GM12878 (cell line): ENCODE measurements around the gene C9. TPM values are rescaled to one million over a fixed set of nuclear protein-coding genes. Genes with fewer than 3 reads are reported as not detected.

Experiments
- ATAC-seq: fragments of 200-7000 bp; cut with Tn5 transposase; 3 replicates; pipeline ENCODE4 v1.9.1; 2020; ENCODE audit warnings: mild to moderate bottlenecking, moderate library complexity
- BruUV-seq: library from RNA; stranded (reverse); fragments of 400-500 nt; replicated peaks from 2 replicates; lab custom pipeline; 2021; lab: Mats Ljungman, UMichigan
- CTCF ChIA-PET: fragments of 300-600 bp; sonication (Branson Sonifier 250); formaldehyde crosslinking; extraction: SDS; loops from one replicate; lab custom pipeline; 2021; ENCODE audit warnings: inconsistent platforms; lab: Yijun Ruan, JAX
- POLR2A ChIA-PET: fragments of 350-600 bp; formaldehyde crosslinking; extraction: SDS; loops from one replicate; lab custom pipeline; 2021; ENCODE audit warnings: inconsistent platforms; lab: Charles Lee
- RAD21 ChIA-PET: fragments of 300-600 bp; sonication (Branson Sonifier 250); formaldehyde crosslinking; loops from one replicate; lab custom pipeline; 2023; ENCODE audit warnings: antibody characterized with exemption; ENCODE audit not compliant: unreplicated experiment; lab: Charles Lee
- SMC1A ChIA-PET: fragments of 300-600 bp; sonication (Branson Sonifier 250); formaldehyde crosslinking; loops from one replicate; lab custom pipeline; 2023; ENCODE audit not compliant: unreplicated experiment, uncharacterized antibody; lab: Charles Lee
- DNase-seq: peaks from one replicate; pipeline ENCODE4 v3.0.0-alpha.2; 2011; ENCODE audit warnings: low read depth, low spot score
- FAIRE-seq: peaks from 3 replicates; lab custom pipeline; 2011; peaks lifted over from hg19 to GRCh38; lab: Jason Lieb, UNC
- H2AFZ ChIP-seq: 2 replicates; pipeline ENCODE4 v1.6.0; 2011; ENCODE audit warnings: low read depth, low read length, control low read depth; ENCODE audit not compliant: control insufficient read depth
- H3K27ac ChIP-seq: 2 replicates; pipeline ENCODE4 v1.5.1; 2011; ENCODE audit warnings: control low read depth; ENCODE audit not compliant: control insufficient read depth, insufficient read depth
- H3K27me3 ChIP-seq, 2 experiments: replicated peaks in 1 of 2; 2 replicates each; pipeline versions ENCODE4 v1.6.0 to v1.6.1; 2011; ENCODE audit warnings: low read length in 1 of 2; ENCODE audit not compliant: control insufficient read depth in 2 of 2, insufficient read depth in 2 of 2
- H3K36me3 ChIP-seq, 2 experiments: 2 replicates each; pipeline ENCODE4 v1.5.1; 2011; ENCODE audit warnings: low read length in 1 of 2; ENCODE audit not compliant: control insufficient read depth in 2 of 2, insufficient read depth in 2 of 2
- H3K4me1 ChIP-seq: 2 replicates; pipeline ENCODE4 v1.6.1; 2011; ENCODE audit warnings: mild to moderate bottlenecking, low read length, moderate library complexity, mixed read lengths; ENCODE audit not compliant: control insufficient read depth, insufficient read depth
- H3K4me2 ChIP-seq: 2 replicates; pipeline ENCODE4 v1.6.0; 2011; ENCODE audit warnings: control low read depth; ENCODE audit not compliant: control insufficient read depth, insufficient read depth
- H3K4me3 ChIP-seq: fragments of 200-600 bp; sonication (generic); 2 replicates; pipeline ENCODE4 v1.5.1; 2016
- H3K79me2 ChIP-seq: 2 replicates; pipeline ENCODE4 v1.6.0; 2011; ENCODE audit warnings: low read length; ENCODE audit not compliant: control insufficient read depth, insufficient read depth
- H3K9ac ChIP-seq: 2 replicates; pipeline ENCODE4 v1.8.0; 2011; ENCODE audit warnings: low read length, control low read depth, mixed read lengths; ENCODE audit not compliant: control insufficient read depth, insufficient read depth
- H3K9me3 ChIP-seq: replicated peaks from 3 replicates; pipeline ENCODE4 v1.5.1; 2011; ENCODE audit warnings: mild to moderate bottlenecking, low read length; ENCODE audit not compliant: control insufficient read depth, insufficient read depth
- H4K20me1 ChIP-seq: 2 replicates; pipeline ENCODE4 v1.6.0; 2011; ENCODE audit not compliant: control insufficient read depth, insufficient read depth
- ATF7 ChIP-seq: fragments of 450-650 bp; IDR thresholded peaks from 2 replicates; pipeline ENCODE4 v1.6.1; 2016; ENCODE audit warnings: low read depth, mild to moderate bottlenecking
- BHLHE40 ChIP-seq, 2 experiments: fragments of 450-650 bp in 1 of 2; IDR thresholded peaks; 2 replicates each; pipeline ENCODE4 v1.6.1; 2011 to 2017; ENCODE audit warnings: low read depth in 2 of 2, borderline replicate concordance in 1 of 2, improper control_type of control experiment in 1 of 2, low read length in 1 of 2, mild to moderate bottlenecking in 1 of 2
- BMI1 ChIP-seq: fragments of 450-650 bp; IDR thresholded peaks from 2 replicates; pipeline ENCODE4 v1.6.1; 2016; ENCODE audit warnings: mild to moderate bottlenecking, moderate library complexity, borderline replicate concordance
- CBFB ChIP-seq: IDR thresholded peaks from 2 replicates; pipeline ENCODE4 v1.6.1; 2016; ENCODE audit warnings: antibody characterized with exemption, low read depth
- HCFC1 ChIP-seq: fragments of 150-350 bp; IDR thresholded peaks from 2 replicates; pipeline ENCODE4 v1.6.1; 2014; ENCODE audit warnings: low read length
- HDGF ChIP-seq: fragments of 450-650 bp; IDR thresholded peaks from 2 replicates; pipeline ENCODE4 v1.6.1; 2016; ENCODE audit warnings: antibody characterized with exemption
- MEF2B ChIP-seq: fragments of 450-650 bp; IDR thresholded peaks from 2 replicates; pipeline ENCODE4 v1.6.1; 2018; ENCODE audit warnings: mild to moderate bottlenecking, moderate library complexity; ENCODE audit not compliant: partially characterized antibody, poor library complexity, severe bottlenecking
- MTA2 ChIP-seq: fragments of 450-650 bp; IDR thresholded peaks from 2 replicates; pipeline ENCODE4 v1.6.1; 2016; ENCODE audit warnings: low read depth, mild to moderate bottlenecking, moderate library complexity
- RB1 ChIP-seq: fragments of 450-650 bp; formaldehyde crosslinking; IDR thresholded peaks from 2 replicates; pipeline ENCODE4 v1.6.1; 2017; ENCODE audit warnings: mild to moderate bottlenecking, borderline replicate concordance
- RBBP5 ChIP-seq: fragments of 200-600 bp; sonication (generic); conservative IDR thresholded peaks from 2 replicates; pipeline ENCODE4 v1.6.1; 2016
- RFX5 ChIP-seq: IDR thresholded peaks from 2 replicates; pipeline ENCODE4 v1.6.1; 2011; ENCODE audit warnings: low read depth, low read length, improper control_type of control experiment
- YBX1 ChIP-seq: fragments of 450-650 bp; IDR thresholded peaks from 2 replicates; pipeline ENCODE4 v1.6.1; 2016; ENCODE audit warnings: antibody characterized with exemption
- ZBED1 ChIP-seq: IDR thresholded peaks from 2 replicates; pipeline ENCODE4 v1.6.1; 2016; ENCODE audit warnings: borderline replicate concordance
- ZNF207 ChIP-seq: fragments of 450-650 bp; IDR thresholded peaks from 2 replicates; pipeline ENCODE4 v1.6.1; 2014; ENCODE audit warnings: antibody characterized with exemption, mild to moderate bottlenecking, borderline replicate concordance
- ZNF384 ChIP-seq: IDR thresholded peaks from 2 replicates; pipeline ENCODE4 v1.6.1; 2012; ENCODE audit warnings: low read depth, mild to moderate bottlenecking, low read length, improper control_type of control experiment, borderline replicate concordance
- ZZZ3 ChIP-seq: IDR thresholded peaks from 2 replicates; pipeline ENCODE4 v1.6.1; 2011; ENCODE audit warnings: low read depth; ENCODE audit not compliant: control insufficient read depth, insufficient read length
- WGBS: methylation state at CpG from one replicate; pipeline ENCODE4 v1.1.6; 2016; ENCODE audit warnings: low lambda C conversion rate; ENCODE audit not compliant: insufficient replicate concordance, insufficient coverage; ENCODE audit errors: missing lambda C conversion rate; 5-methylcytosine and 5-hydroxymethylcytosine counted together
- in situ Hi-C: fragments of 300-500 bp; cut with MboI; formaldehyde crosslinking; loops from 9 replicates; pipeline ENCODE4 v1.14.3; 2018; ENCODE audit warnings: mixed read lengths
- intact Hi-C: fragments of 100-400 bp; cut with micrococcal nuclease; formaldehyde crosslinking; loops from one replicate; pipeline ENCODE4 v1.14.2; 2022; ENCODE audit not compliant: unreplicated experiment
- polyA plus RNA-seq, 11 experiments: library from polyadenylated mRNA; depleted of rRNA in 4 of 11; unstranded in 6 of 11; stranded (reverse) in 5 of 11; fragments of >200 nt; fragmentation: Nextera tagmentation in 4 of 11; fragmentation: Illumina TruSeq in 1 of 11; extraction: Ambion mirVana in 4 of 11; extraction: Trizol in 1 of 11; gene quantifications; 1 replicate in 1 of 11; 2 replicates in 10 of 11; pipeline versions ENCODE4 v1.2.1 to v1.2.3, GENCODE V29; 2011 to 2016; ENCODE audit warnings: inconsistent platforms in 2 of 11, missing spikeins in 2 of 11, low read depth in 1 of 11
- total RNA-seq, 4 experiments: library from RNA; depleted of rRNA in 3 of 4; stranded (reverse); fragments of >200 nt in 3 of 4; fragmentation: Illumina TruSeq in 1 of 4; extraction: Trizol in 1 of 4; gene quantifications; 2 replicates each; pipeline versions ENCODE4 v1.2.1 to v1.2.3, GENCODE V29; 2013 to 2021
- TF ChIP-seq, protein P1 (sequence below): IDR thresholded peaks from 2 replicates; pipeline ENCODE4 v1.6.1; 2012; ENCODE audit warnings: mild to moderate bottlenecking, low read depth, low read length
- TF ChIP-seq, protein P2 (sequence below): IDR thresholded peaks from 2 replicates; pipeline ENCODE4 v1.6.1; 2011; ENCODE audit warnings: low read depth, low read length, improper control_type of control experiment, borderline replicate concordance
- TF ChIP-seq, protein P3 (sequence below): fragments of 450-650 bp; IDR thresholded peaks from 2 replicates; pipeline ENCODE4 v1.6.1; 2016; ENCODE audit warnings: mild to moderate bottlenecking
- TF ChIP-seq, protein P4 (sequence below): IDR thresholded peaks from 2 replicates; pipeline ENCODE4 v1.6.1; 2012; ENCODE audit warnings: low read depth, low read length, improper control_type of control experiment

C9 gene
- total and polyA plus RNA-seq, 10 of the 15 experiments (the other 5 are each of a cell fraction or from before 2014, with no cell fraction given): 0.54 TPM; not detected in 9

DNA sequence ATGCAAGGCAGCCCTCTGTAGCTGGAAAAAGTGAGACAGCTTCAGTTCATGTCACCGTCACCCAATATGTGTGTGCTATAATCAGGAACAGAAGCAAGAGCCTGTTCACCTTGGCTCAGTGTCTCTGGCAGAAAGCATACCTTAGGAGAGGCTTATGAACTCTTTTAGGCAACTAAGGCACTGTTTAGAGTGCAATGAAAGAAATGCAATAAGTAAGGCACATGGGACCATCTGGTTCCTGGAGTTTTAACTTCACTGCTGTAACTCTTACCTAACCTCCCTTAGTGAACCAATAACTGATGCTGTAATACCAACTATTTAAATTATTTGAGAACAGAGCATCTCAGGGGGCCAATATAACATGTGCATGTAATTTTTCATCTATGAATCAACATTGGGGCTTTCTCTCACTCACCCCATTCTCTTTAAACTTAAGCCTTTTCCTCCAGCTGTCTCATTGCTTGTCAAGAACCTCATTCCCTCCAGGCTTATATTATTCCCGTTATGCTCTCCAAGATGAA, 32.4 kb downstream of the C9 start:
- TF ChIP-seq RFX5: no peak
- TF ChIP-seq YBX1: no peak
- TF ChIP-seq BMI1: no peak
- TF ChIP-seq MEF2B: no peak
- no peak for TF ChIP-seq ZNF384
- TF ChIP-seq MTA2: no peak
- TF ChIP-seq, protein P1, sequence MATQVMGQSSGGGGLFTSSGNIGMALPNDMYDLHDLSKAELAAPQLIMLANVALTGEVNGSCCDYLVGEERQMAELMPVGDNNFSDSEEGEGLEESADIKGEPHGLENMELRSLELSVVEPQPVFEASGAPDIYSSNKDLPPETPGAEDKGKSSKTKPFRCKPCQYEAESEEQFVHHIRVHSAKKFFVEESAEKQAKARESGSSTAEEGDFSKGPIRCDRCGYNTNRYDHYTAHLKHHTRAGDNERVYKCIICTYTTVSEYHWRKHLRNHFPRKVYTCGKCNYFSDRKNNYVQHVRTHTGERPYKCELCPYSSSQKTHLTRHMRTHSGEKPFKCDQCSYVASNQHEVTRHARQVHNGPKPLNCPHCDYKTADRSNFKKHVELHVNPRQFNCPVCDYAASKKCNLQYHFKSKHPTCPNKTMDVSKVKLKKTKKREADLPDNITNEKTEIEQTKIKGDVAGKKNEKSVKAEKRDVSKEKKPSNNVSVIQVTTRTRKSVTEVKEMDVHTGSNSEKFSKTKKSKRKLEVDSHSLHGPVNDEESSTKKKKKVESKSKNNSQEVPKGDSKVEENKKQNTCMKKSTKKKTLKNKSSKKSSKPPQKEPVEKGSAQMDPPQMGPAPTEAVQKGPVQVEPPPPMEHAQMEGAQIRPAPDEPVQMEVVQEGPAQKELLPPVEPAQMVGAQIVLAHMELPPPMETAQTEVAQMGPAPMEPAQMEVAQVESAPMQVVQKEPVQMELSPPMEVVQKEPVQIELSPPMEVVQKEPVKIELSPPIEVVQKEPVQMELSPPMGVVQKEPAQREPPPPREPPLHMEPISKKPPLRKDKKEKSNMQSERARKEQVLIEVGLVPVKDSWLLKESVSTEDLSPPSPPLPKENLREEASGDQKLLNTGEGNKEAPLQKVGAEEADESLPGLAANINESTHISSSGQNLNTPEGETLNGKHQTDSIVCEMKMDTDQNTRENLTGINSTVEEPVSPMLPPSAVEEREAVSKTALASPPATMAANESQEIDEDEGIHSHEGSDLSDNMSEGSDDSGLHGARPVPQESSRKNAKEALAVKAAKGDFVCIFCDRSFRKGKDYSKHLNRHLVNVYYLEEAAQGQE: no peak
- no peak for TF ChIP-seq ATF7
- no peak for TF ChIP-seq ZNF207
- TF ChIP-seq RBBP5: no peak
- TF ChIP-seq, protein P2, sequence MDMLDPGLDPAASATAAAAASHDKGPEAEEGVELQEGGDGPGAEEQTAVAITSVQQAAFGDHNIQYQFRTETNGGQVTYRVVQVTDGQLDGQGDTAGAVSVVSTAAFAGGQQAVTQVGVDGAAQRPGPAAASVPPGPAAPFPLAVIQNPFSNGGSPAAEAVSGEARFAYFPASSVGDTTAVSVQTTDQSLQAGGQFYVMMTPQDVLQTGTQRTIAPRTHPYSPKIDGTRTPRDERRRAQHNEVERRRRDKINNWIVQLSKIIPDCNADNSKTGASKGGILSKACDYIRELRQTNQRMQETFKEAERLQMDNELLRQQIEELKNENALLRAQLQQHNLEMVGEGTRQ: no peak
- TF ChIP-seq BHLHE40 (IDR thresholded peaks at IDR 0.05; ENCODE audit: borderline replicate concordance in 1 of 2, low read depth in 2 of 2, low read length in 1 of 2): no peak
- TF ChIP-seq HDGF: no peak
- TF ChIP-seq RB1: no peak
- TF ChIP-seq, protein P3, sequence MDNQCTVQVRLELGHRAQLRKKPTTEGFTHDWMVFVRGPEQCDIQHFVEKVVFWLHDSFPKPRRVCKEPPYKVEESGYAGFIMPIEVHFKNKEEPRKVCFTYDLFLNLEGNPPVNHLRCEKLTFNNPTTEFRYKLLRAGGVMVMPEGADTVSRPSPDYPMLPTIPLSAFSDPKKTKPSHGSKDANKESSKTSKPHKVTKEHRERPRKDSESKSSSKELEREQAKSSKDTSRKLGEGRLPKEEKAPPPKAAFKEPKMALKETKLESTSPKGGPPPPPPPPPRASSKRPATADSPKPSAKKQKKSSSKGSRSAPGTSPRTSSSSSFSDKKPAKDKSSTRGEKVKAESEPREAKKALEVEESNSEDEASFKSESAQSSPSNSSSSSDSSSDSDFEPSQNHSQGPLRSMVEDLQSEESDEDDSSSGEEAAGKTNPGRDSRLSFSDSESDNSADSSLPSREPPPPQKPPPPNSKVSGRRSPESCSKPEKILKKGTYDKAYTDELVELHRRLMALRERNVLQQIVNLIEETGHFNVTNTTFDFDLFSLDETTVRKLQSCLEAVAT: no peak
- TF ChIP-seq ZZZ3: no peak
- TF ChIP-seq ZBED1: no peak
- TF ChIP-seq, protein P4, sequence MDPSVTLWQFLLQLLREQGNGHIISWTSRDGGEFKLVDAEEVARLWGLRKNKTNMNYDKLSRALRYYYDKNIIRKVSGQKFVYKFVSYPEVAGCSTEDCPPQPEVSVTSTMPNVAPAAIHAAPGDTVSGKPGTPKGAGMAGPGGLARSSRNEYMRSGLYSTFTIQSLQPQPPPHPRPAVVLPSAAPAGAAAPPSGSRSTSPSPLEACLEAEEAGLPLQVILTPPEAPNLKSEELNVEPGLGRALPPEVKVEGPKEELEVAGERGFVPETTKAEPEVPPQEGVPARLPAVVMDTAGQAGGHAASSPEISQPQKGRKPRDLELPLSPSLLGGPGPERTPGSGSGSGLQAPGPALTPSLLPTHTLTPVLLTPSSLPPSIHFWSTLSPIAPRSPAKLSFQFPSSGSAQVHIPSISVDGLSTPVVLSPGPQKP: no peak
- TF ChIP-seq HCFC1: no peak
- TF ChIP-seq CBFB: no peak
- Histone ChIP-seq H3K9ac (no peak overlapping the region), H3K79me2 (no peaks in the 10 kb centered on the region), H3K27me3 (no peaks in the 10 kb centered on the region), H4K20me1 (no peaks in the 10 kb centered on the region), H3K4me1 (no peaks in the 10 kb centered on the region), H3K36me3 (no peaks in the 10 kb centered on the region), H3K4me3 (no peak overlapping the region), H3K4me2 (no peak overlapping the region), H3K9me3 (no peaks in the 10 kb centered on the region), H2AFZ (no peak overlapping the region), H3K27ac (no peak overlapping the region)
- no peak for FAIRE-seq
- intact Hi-C loops: no loop called here
- 32% methylated on average over 2 of the region's 2 CpGs for WGBS
- SMC1A ChIA-PET: no interaction called here
- ATAC-seq: no peak
- in situ Hi-C loops: no loop called here
- POLR2A ChIA-PET: no interaction called here
- CTCF ChIA-PET: no interaction called here
- DNase-seq: no peak
- RAD21 ChIA-PET: no interaction called here
- BruUV-seq: no TSS peak
